HepG2 (cell line): ENCODE results near the gene CACNB4.

Source experiments
- BRCA1 ChIP-seq: sonication (generic); formaldehyde crosslinking; IDR thresholded peaks from 2 replicates; pipeline ENCODE4 v1.4.0; 2020; ENCODE audit warnings: missing genetic modification reagents
- CEBPB ChIP-seq: IDR thresholded peaks from 2 replicates; pipeline ENCODE4 v1.6.1; 2011; ENCODE audit warnings: low read depth, low read length, improper control_type of control experiment, borderline replicate concordance
- CTCF ChIP-seq: sonication (generic); formaldehyde crosslinking; IDR thresholded peaks from 2 replicates; pipeline ENCODE4 v1.5.0; 2020; ENCODE audit warnings: mild to moderate bottlenecking, missing genetic modification reagents, moderate library complexity
- HMGXB4 ChIP-seq, 2 experiments: sonication (generic) in 1 of 2; formaldehyde crosslinking in 1 of 2; IDR thresholded peaks; 2 replicates each; pipeline versions ENCODE4 v1.4.0 to v1.6.1; 2018 to 2020; ENCODE audit warnings: missing genetic modification reagents in 2 of 2, borderline replicate concordance in 1 of 2, low read depth in 1 of 2, mild to moderate bottlenecking in 1 of 2, missing biosample characterization in 1 of 2
- HOXA5 ChIP-seq: sonication (generic); formaldehyde crosslinking; IDR thresholded peaks from 2 replicates; pipeline ENCODE4 v1.4.0; 2020; ENCODE audit warnings: missing genetic modification reagents
- POLR2AphosphoS5 ChIP-seq: IDR thresholded peaks from 2 replicates; pipeline ENCODE4 v1.6.1; 2012; ENCODE audit warnings: low read depth, low read length
- PREB ChIP-seq: sonication (generic); formaldehyde crosslinking; IDR thresholded peaks from 2 replicates; pipeline ENCODE4 v1.4.0; 2020; ENCODE audit warnings: missing genetic modification reagents
- RAD21 ChIP-seq: fragments of 450-650 bp; formaldehyde crosslinking; IDR thresholded peaks from 2 replicates; pipeline ENCODE4 v1.5.0; 2020; ENCODE audit warnings: mild to moderate bottlenecking
- ZNF24 ChIP-seq: fragments of 450-650 bp; IDR thresholded peaks from 2 replicates; pipeline ENCODE4 v1.6.1; 2017; ENCODE audit warnings: antibody characterized with exemption, mild to moderate bottlenecking
- TF ChIP-seq, protein P1 (sequence below): IDR thresholded peaks from 2 replicates; pipeline ENCODE4 v1.6.1; 2016; ENCODE audit warnings: mild to moderate bottlenecking
- TF ChIP-seq, protein P2 (sequence below): sonication (generic); formaldehyde crosslinking; IDR thresholded peaks from 2 replicates; pipeline ENCODE4 v1.4.0; 2020; ENCODE audit warnings: missing genetic modification reagents, borderline replicate concordance
- TF ChIP-seq, protein P3 (sequence below): sonication (generic); formaldehyde crosslinking; conservative IDR thresholded peaks from 2 replicates; pipeline ENCODE4 v1.4.0; 2020; ENCODE audit warnings: missing genetic modification reagents

- TF ChIP-seq HOXA5 (CRISPR knock-in tag): no peak
- no peak for TF ChIP-seq BRCA1 (CRISPR knock-in tag)
- TF ChIP-seq, protein P1, sequence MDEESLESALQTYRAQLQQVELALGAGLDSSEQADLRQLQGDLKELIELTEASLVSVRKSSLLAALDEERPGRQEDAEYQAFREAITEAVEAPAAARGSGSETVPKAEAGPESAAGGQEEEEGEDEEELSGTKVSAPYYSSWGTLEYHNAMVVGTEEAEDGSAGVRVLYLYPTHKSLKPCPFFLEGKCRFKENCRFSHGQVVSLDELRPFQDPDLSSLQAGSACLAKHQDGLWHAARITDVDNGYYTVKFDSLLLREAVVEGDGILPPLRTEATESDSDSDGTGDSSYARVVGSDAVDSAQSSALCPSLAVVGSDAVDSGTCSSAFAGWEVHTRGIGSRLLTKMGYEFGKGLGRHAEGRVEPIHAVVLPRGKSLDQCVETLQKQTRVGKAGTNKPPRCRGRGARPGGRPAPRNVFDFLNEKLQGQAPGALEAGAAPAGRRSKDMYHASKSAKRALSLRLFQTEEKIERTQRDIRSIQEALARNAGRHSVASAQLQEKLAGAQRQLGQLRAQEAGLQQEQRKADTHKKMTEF (CRISPR knock-in tag): no peak
- TF ChIP-seq, protein P2, sequence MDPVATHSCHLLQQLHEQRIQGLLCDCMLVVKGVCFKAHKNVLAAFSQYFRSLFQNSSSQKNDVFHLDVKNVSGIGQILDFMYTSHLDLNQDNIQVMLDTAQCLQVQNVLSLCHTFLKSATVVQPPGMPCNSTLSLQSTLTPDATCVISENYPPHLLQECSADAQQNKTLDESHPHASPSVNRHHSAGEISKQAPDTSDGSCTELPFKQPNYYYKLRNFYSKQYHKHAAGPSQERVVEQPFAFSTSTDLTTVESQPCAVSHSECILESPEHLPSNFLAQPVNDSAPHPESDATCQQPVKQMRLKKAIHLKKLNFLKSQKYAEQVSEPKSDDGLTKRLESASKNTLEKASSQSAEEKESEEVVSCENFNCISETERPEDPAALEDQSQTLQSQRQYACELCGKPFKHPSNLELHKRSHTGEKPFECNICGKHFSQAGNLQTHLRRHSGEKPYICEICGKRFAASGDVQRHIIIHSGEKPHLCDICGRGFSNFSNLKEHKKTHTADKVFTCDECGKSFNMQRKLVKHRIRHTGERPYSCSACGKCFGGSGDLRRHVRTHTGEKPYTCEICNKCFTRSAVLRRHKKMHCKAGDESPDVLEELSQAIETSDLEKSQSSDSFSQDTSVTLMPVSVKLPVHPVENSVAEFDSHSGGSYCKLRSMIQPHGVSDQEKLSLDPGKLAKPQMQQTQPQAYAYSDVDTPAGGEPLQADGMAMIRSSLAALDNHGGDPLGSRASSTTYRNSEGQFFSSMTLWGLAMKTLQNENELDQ (CRISPR knock-in tag): no peak
- no peak for TF ChIP-seq PREB
- TF ChIP-seq HMGXB4 (CRISPR knock-in tag; IDR thresholded peaks at IDR 0.05; ENCODE audit: borderline replicate concordance in 1 of 2, low read depth in 1 of 2): no peak
- TF ChIP-seq RAD21 (CRISPR knock-in tag): no peak
- TF ChIP-seq, protein P3, sequence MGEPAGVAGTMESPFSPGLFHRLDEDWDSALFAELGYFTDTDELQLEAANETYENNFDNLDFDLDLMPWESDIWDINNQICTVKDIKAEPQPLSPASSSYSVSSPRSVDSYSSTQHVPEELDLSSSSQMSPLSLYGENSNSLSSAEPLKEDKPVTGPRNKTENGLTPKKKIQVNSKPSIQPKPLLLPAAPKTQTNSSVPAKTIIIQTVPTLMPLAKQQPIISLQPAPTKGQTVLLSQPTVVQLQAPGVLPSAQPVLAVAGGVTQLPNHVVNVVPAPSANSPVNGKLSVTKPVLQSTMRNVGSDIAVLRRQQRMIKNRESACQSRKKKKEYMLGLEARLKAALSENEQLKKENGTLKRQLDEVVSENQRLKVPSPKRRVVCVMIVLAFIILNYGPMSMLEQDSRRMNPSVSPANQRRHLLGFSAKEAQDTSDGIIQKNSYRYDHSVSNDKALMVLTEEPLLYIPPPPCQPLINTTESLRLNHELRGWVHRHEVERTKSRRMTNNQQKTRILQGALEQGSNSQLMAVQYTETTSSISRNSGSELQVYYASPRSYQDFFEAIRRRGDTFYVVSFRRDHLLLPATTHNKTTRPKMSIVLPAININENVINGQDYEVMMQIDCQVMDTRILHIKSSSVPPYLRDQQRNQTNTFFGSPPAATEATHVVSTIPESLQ (CRISPR knock-in tag): no peak
- no peak for TF ChIP-seq POLR2AphosphoS5
- no peak for TF ChIP-seq CTCF (CRISPR knock-in tag)
- no peak for TF ChIP-seq ZNF24
- no peak for TF ChIP-seq CEBPB
Observed at GRCh38 chr2:152098496-152099366, at the start of gene CACNB4.
